T-helper 1 cell treated with Interleukin-12 subunit alpha and Interleukin-12 subunit beta and Interleukin-4 antibody, amounts not matched to agents 30 μg/mL and 1 μg/mL, for 36 hours (primary cell): ENCODE data around the gene KLC3.

Source experiments
- H3K27ac Mint-ChIP-seq: one replicate; pipeline ENCODE4 v1.8.0; 2021; ENCODE audit warnings: mild to moderate bottlenecking, mixed read lengths
- H3K27me3 Mint-ChIP-seq: one replicate; pipeline ENCODE4 v1.8.0; 2021; ENCODE audit warnings: low read depth, mixed read lengths
- H3K36me3 Mint-ChIP-seq: one replicate; pipeline ENCODE4 v1.8.0; 2021; ENCODE audit warnings: low read depth, mixed read lengths
- H3K4me1 Mint-ChIP-seq: one replicate; pipeline ENCODE4 v1.8.0; 2021; ENCODE audit warnings: low read depth, mixed read lengths
- H3K4me3 Mint-ChIP-seq: one replicate; pipeline ENCODE4 v1.8.0; 2021; ENCODE audit warnings: mild to moderate bottlenecking, moderate library complexity, mixed read lengths
- H3K9me3 Mint-ChIP-seq: one replicate; pipeline ENCODE4 v1.8.0; 2021; ENCODE audit warnings: mixed read lengths

KLC3 gene

GRCh38 chr19:45349126-45349415 is 8.5 kb downstream of the KLC3 start:
- H3K27ac Mint-ChIP-seq = no peak overlapping the region
- peaks cover 3% of the 10 kb centered on the region for H3K4me1 Mint-ChIP-seq
- H3K36me3 Mint-ChIP-seq = peaks cover 4% of the 10 kb centered on the region
- no peaks in the 10 kb centered on the region for H3K9me3 Mint-ChIP-seq
- no peak overlapping the region for H3K4me3 Mint-ChIP-seq
- H3K27me3 Mint-ChIP-seq = no peaks in the 10 kb centered on the region

GRCh38 chr19:45349430-45349941 is 8.9 kb downstream of the KLC3 start:
- peaks cover 3% of the 10 kb centered on the region for H3K4me1 Mint-ChIP-seq
- H3K4me3 Mint-ChIP-seq = no peak overlapping the region
- H3K27ac Mint-ChIP-seq = no peak overlapping the region
- no peaks in the 10 kb centered on the region for H3K9me3 Mint-ChIP-seq
- H3K27me3 Mint-ChIP-seq = no peaks in the 10 kb centered on the region
- H3K36me3 Mint-ChIP-seq = peaks cover 4% of the 10 kb centered on the region

GRCh38 chr19:45350477-45351058 is 10.0 kb downstream of the KLC3 start:
- Mint-ChIP-seq H3K27me3 (no peaks in the 10 kb centered on the region), H3K4me3 (no peak overlapping the region), H3K27ac (no peak overlapping the region), H3K36me3 (peaks cover 8% of the 10 kb centered on the region), H3K4me1 (peaks cover 3% of the 10 kb centered on the region), H3K9me3 (no peaks in the 10 kb centered on the region)

- H3K9me3 Mint-ChIP-seq = no peaks in the 10 kb centered on the region
- H3K4me3 Mint-ChIP-seq = no peak overlapping the region
- peaks cover 3% of the 10 kb centered on the region for H3K4me1 Mint-ChIP-seq
- no peak overlapping the region for H3K27ac Mint-ChIP-seq
- peaks cover 9% of the 10 kb centered on the region for H3K36me3 Mint-ChIP-seq
- H3K27me3 Mint-ChIP-seq = no peaks in the 10 kb centered on the region
Observed at GRCh38 chr19:45351401-45351952, 10.9 kb downstream of the KLC3 start.

- no peak overlapping the region for H3K27ac Mint-ChIP-seq
- peaks cover 3% of the 10 kb centered on the region for H3K4me1 Mint-ChIP-seq
- H3K4me3 Mint-ChIP-seq = no peak overlapping the region
- peaks cover 12% of the 10 kb centered on the region for H3K36me3 Mint-ChIP-seq
- H3K27me3 Mint-ChIP-seq = no peaks in the 10 kb centered on the region
- no peaks in the 10 kb centered on the region for H3K9me3 Mint-ChIP-seq
Observed at GRCh38 chr19:45352062-45352461, 11.5 kb downstream of the KLC3 start.

- H3K36me3 Mint-ChIP-seq = peaks cover 14% of the 10 kb centered on the region
- H3K9me3 Mint-ChIP-seq = no peaks in the 10 kb centered on the region
- no peaks in the 10 kb centered on the region for H3K27me3 Mint-ChIP-seq
- H3K27ac Mint-ChIP-seq = no peak overlapping the region
- peaks cover 3% of the 10 kb centered on the region for H3K4me1 Mint-ChIP-seq
- H3K4me3 Mint-ChIP-seq = no peak overlapping the region
Observed at GRCh38 chr19:45352471-45352870, 11.9 kb downstream of the KLC3 start.

- Mint-ChIP-seq H3K4me1 (peaks cover 3% of the 10 kb centered on the region), H3K27ac (no peak overlapping the region), H3K27me3 (no peaks in the 10 kb centered on the region), H3K4me3 (no peak overlapping the region), H3K9me3 (no peaks in the 10 kb centered on the region), H3K36me3 (peaks cover 15% of the 10 kb centered on the region)
Observed at GRCh38 chr19:45352914-45353796, 12.6 kb downstream of the KLC3 start.

- Mint-ChIP-seq H3K27ac (no peak overlapping the region), H3K9me3 (no peaks in the 10 kb centered on the region), H3K36me3 (peaks cover 15% of the 10 kb centered on the region), H3K27me3 (no peaks in the 10 kb centered on the region), H3K4me1 (peaks cover 3% of the 10 kb centered on the region), H3K4me3 (no peak overlapping the region)
Observed at GRCh38 chr19:45354241-45354842, 13.8 kb downstream of the KLC3 start.

GRCh38 chr19:45355402-45355801 is 14.9 kb downstream of the KLC3 start:
- no peak overlapping the region for H3K4me3 Mint-ChIP-seq
- H3K9me3 Mint-ChIP-seq = no peaks in the 10 kb centered on the region
- H3K36me3 Mint-ChIP-seq = peaks cover 15% of the 10 kb centered on the region
- peaks cover 5% of the 10 kb centered on the region for H3K4me1 Mint-ChIP-seq
- no peak overlapping the region for H3K27ac Mint-ChIP-seq
- H3K27me3 Mint-ChIP-seq = no peaks in the 10 kb centered on the region

- peaks cover 3% of the 10 kb centered on the region for H3K4me1 Mint-ChIP-seq
Observed at GRCh38 chr19:45355910-45356309, 15.4 kb downstream of the KLC3 start.

GRCh38 chr19:45356760-45357444 is 16.4 kb downstream of the KLC3 start:
- H3K4me1 Mint-ChIP-seq = peaks cover 2% of the 10 kb centered on the region
- H3K9me3 Mint-ChIP-seq = no peaks in the 10 kb centered on the region
- peaks cover 19% of the 10 kb centered on the region for H3K36me3 Mint-ChIP-seq
- H3K27ac Mint-ChIP-seq = no peak overlapping the region
- H3K27me3 Mint-ChIP-seq = no peaks in the 10 kb centered on the region
- no peak overlapping the region for H3K4me3 Mint-ChIP-seq

More at GRCh38 chr19:45355910-45356309, 15.4 kb downstream of the KLC3 start:
- Mint-ChIP-seq H3K27me3 (no peaks in the 10 kb centered on the region), H3K36me3 (peaks cover 15% of the 10 kb centered on the region), H3K27ac (no peak overlapping the region), H3K4me3 (no peak overlapping the region), H3K9me3 (no peaks in the 10 kb centered on the region)

- H3K4me3 Mint-ChIP-seq = no peak overlapping the region
Observed at GRCh38 chr19:45357445-45357783, 16.9 kb downstream of the KLC3 start.

GRCh38 chr19:45358213-45358792 is 17.8 kb downstream of the KLC3 start:
- Mint-ChIP-seq H3K4me1 (peaks cover 2% of the 10 kb centered on the region), H3K9me3 (no peaks in the 10 kb centered on the region), H3K4me3 (no peak overlapping the region), H3K27me3 (no peaks in the 10 kb centered on the region), H3K36me3 (peaks cover 18% of the 10 kb centered on the region), H3K27ac (no peak overlapping the region)

More at GRCh38 chr19:45357445-45357783, 16.9 kb downstream of the KLC3 start:
- peaks cover 2% of the 10 kb centered on the region for H3K4me1 Mint-ChIP-seq
- peaks cover 19% of the 10 kb centered on the region for H3K36me3 Mint-ChIP-seq
- no peaks in the 10 kb centered on the region for H3K9me3 Mint-ChIP-seq
- H3K27me3 Mint-ChIP-seq = no peaks in the 10 kb centered on the region
- H3K27ac Mint-ChIP-seq = no peak overlapping the region

- H3K36me3 Mint-ChIP-seq = peaks cover 10% of the 10 kb centered on the region
- no peaks in the 10 kb centered on the region for H3K27me3 Mint-ChIP-seq
- H3K27ac Mint-ChIP-seq = no peak overlapping the region
Observed at GRCh38 chr19:45361608-45362007, 21.1 kb downstream of the KLC3 start.

More at GRCh38 chr19:45361608-45362007, 21.1 kb downstream of the KLC3 start:
- no peaks in the 10 kb centered on the region for H3K9me3 Mint-ChIP-seq
- H3K4me3 Mint-ChIP-seq = no peak overlapping the region
- H3K4me1 Mint-ChIP-seq = peaks cover 2% of the 10 kb centered on the region
